Spleen (tissue), 7 donors: ENCODE measurements around the gene TROAP.

Source experiments
- POLR2A ChIP-seq, 3 donors: fragments of 450-650 bp; IDR thresholded peaks; one replicate each; pipeline ENCODE4 v1.5.1; 2017; ENCODE audit warnings: antibody characterized with exemption in 3 of 3, mild to moderate bottlenecking in 1 of 3
- POLR2AphosphoS5 ChIP-seq, 3 donors: sonication (generic); formaldehyde crosslinking; IDR thresholded peaks; one replicate each; pipeline ENCODE4 v1.5.1; 2017; ENCODE audit warnings: antibody characterized with exemption in 3 of 3
- TF ChIP-seq, protein P1 (sequence below), 11 experiments: fragments of 200-600 bp in 7 of 11; fragments of 450-650 bp in 4 of 11; sonication (generic) in 4 of 11; IDR thresholded peaks in 8 of 11; conservative IDR thresholded peaks in 3 of 11; 1 replicate in 7 of 11; 2 replicates in 4 of 11; pipeline versions ENCODE4 v1.4.0 to v1.8.0; 2016 to 2021; ENCODE audit warnings: antibody characterized with exemption in 11 of 11, inconsistent platforms in 4 of 11, mild to moderate bottlenecking in 1 of 11
- donor health status: DM: no; HTN: no; CAD: no; lungs with moderate emphysema.
- donor health status: DM: no; HTN: no; CAD: no.
- donor health status: DM: no; HTN: no; CAD: no.

DNA sequence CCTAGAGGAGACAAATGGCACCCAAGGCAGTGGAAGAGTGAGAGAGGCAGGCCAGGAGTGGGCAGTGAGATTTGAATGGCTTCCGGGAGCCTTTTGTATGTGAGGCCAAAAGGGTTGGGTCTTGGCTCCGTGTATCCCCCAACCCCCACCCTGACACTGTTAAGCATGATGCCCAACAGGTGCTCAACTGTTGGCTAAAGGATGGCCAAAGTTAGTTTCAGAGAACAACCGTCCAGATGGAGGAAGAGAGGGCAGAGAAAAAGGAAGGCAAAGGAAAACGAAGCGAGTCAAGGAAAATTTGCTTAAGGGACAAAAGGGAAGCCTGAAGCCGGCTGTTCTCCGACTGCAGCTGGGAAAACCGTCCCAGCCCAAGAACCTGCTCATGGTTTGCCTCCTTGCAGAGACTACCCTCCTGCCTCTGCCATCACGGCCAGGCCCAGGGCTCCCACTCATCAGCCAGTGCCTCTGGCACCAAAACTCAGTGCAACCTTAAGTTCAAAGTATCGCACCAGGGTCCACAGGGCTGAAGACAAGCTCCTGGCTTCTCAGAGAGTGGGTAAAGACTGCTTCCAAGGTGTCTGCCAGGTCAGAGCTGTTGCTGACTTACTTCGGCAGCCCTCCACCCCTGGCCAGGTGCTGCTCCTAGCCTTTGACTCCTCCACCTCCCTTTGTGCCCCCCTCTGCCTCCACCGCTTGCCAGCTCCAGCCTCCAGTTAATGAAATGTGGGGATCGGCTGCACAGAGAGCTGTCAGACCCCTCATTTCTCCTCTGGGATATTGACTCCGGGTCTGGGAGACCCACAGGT, 18.1 kb downstream of the TROAP start:
- TF ChIP-seq POLR2AphosphoS5 (IDR thresholded peaks at IDR 0.05) (no peak), POLR2A (IDR thresholded peaks at IDR 0.05) (no peak)
- TF ChIP-seq, protein P1, sequence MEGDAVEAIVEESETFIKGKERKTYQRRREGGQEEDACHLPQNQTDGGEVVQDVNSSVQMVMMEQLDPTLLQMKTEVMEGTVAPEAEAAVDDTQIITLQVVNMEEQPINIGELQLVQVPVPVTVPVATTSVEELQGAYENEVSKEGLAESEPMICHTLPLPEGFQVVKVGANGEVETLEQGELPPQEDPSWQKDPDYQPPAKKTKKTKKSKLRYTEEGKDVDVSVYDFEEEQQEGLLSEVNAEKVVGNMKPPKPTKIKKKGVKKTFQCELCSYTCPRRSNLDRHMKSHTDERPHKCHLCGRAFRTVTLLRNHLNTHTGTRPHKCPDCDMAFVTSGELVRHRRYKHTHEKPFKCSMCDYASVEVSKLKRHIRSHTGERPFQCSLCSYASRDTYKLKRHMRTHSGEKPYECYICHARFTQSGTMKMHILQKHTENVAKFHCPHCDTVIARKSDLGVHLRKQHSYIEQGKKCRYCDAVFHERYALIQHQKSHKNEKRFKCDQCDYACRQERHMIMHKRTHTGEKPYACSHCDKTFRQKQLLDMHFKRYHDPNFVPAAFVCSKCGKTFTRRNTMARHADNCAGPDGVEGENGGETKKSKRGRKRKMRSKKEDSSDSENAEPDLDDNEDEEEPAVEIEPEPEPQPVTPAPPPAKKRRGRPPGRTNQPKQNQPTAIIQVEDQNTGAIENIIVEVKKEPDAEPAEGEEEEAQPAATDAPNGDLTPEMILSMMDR (IDR thresholded peaks at IDR 0.05 in 8 of 11, conservative IDR thresholded peaks at IDR 0.05 in 3 of 11), result no peak
